ENCODE measurements around the gene ZDHHC5.
A peak's percentile ranks its signal among the peaks of the same experiment; 100 is the strongest.
"Not testable (repeated sequence)": the region's sequence is repeated elsewhere in the genome, so short reads cannot be mapped to it uniquely, and the experiment has no call there.

Gene ZDHHC5

GRCh38 chr11:57690474-57690873, 22.6 kb downstream of the ZDHHC5 start:
- not testable (repeated sequence) for H3K9me3 ChIP-seq (ENCODE audit: control insufficient read depth, low read length); H3K4me1 ChIP-seq (ENCODE audit: control insufficient read depth, insufficient read depth, low read length); H3K4me3 ChIP-seq (ENCODE audit: low read length); H3K36me3 ChIP-seq (ENCODE audit: control insufficient read depth, insufficient read depth, low read length); H3K27me3 ChIP-seq (ENCODE audit: control insufficient read depth, insufficient read depth, low read length); H3K9ac ChIP-seq (ENCODE audit: low read length)

GRCh38 chr11:57698843-57699365, 31.0 kb downstream of the ZDHHC5 start:
- no peaks in the 10 kb centered on the region for H3K27me3 ChIP-seq (ENCODE audit: control insufficient read depth, insufficient read depth, low read length)
- H3K9ac ChIP-seq (ENCODE audit: low read length), result no peak overlapping the region
- no peaks in the 10 kb centered on the region for H3K4me1 ChIP-seq (ENCODE audit: control insufficient read depth, insufficient read depth, low read length)
- H3K9me3 ChIP-seq (ENCODE audit: control insufficient read depth, low read length), result no peaks in the 10 kb centered on the region
- no peak overlapping the region for H3K4me3 ChIP-seq (ENCODE audit: low read length)
- peaks cover 14% of the 10 kb centered on the region for H3K36me3 ChIP-seq (ENCODE audit: control insufficient read depth, insufficient read depth, low read length)

GRCh38 chr11:57699813-57700212, 31.9 kb downstream of the ZDHHC5 start:
- Histone ChIP-seq H3K36me3 (ENCODE audit: control insufficient read depth, insufficient read depth, low read length) (peaks cover 16% of the 10 kb centered on the region), H3K4me1 (ENCODE audit: control insufficient read depth, insufficient read depth, low read length) (no peaks in the 10 kb centered on the region)

DNA sequence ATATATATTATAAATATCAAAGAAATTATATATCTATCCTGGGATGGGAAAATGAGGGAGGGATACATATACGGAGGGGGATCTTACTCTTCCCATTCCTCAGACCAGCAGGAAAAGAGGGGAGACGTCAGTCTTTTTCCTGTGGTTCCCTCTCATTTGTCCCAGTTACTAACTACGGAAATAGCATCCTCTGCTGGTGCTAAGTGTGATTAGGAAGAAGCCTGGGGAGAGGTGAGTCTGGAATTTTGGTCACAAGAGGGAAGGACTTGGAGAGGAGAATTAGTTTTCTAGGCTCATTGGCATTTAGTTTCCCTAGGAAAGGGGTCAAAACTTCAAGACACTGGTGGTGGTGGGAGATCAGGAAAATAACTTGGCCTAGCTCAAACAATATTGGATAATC, 32.5 kb downstream of the ZDHHC5 start:
- Histone ChIP-seq H3K36me3 (ENCODE audit: control insufficient read depth, insufficient read depth, low read length) (peaks cover 18% of the 10 kb centered on the region), H3K4me1 (ENCODE audit: control insufficient read depth, insufficient read depth, low read length) (no peaks in the 10 kb centered on the region), H3K9ac (ENCODE audit: low read length) (no peak overlapping the region), H3K9me3 (ENCODE audit: control insufficient read depth, low read length) (no peaks in the 10 kb centered on the region), H3K27me3 (ENCODE audit: control insufficient read depth, insufficient read depth, low read length) (no peaks in the 10 kb centered on the region), H3K4me3 (ENCODE audit: low read length) (no peak overlapping the region)

More at GRCh38 chr11:57699813-57700212, 31.9 kb downstream of the ZDHHC5 start:
- Histone ChIP-seq H3K27me3 (ENCODE audit: control insufficient read depth, insufficient read depth, low read length) (no peaks in the 10 kb centered on the region), H3K4me3 (ENCODE audit: low read length) (no peak overlapping the region), H3K9me3 (ENCODE audit: control insufficient read depth, low read length) (no peaks in the 10 kb centered on the region), H3K9ac (ENCODE audit: low read length) (no peak overlapping the region)

GRCh38 chr11:57703341-57703740, 35.4 kb downstream of the ZDHHC5 start:
- H3K9me3 ChIP-seq (ENCODE audit: control insufficient read depth, low read length), result no peaks in the 10 kb centered on the region
- no peak overlapping the region for H3K9ac ChIP-seq (ENCODE audit: low read length)
- no peaks in the 10 kb centered on the region for H3K4me1 ChIP-seq (ENCODE audit: control insufficient read depth, insufficient read depth, low read length)
- H3K27me3 ChIP-seq (ENCODE audit: control insufficient read depth, insufficient read depth, low read length), result no peaks in the 10 kb centered on the region
- no peak overlapping the region for H3K4me3 ChIP-seq (ENCODE audit: low read length)
- peaks cover 11% of the 10 kb centered on the region for H3K36me3 ChIP-seq (ENCODE audit: control insufficient read depth, insufficient read depth, low read length)

- Histone ChIP-seq H3K27me3 (ENCODE audit: control insufficient read depth, insufficient read depth, low read length) (no peaks in the 10 kb centered on the region), H3K9me3 (ENCODE audit: control insufficient read depth, low read length) (no peaks in the 10 kb centered on the region), H3K4me3 (ENCODE audit: low read length) (no peak overlapping the region), H3K9ac (ENCODE audit: low read length) (no peak overlapping the region), H3K4me1 (ENCODE audit: control insufficient read depth, insufficient read depth, low read length) (no peaks in the 10 kb centered on the region), H3K36me3 (ENCODE audit: control insufficient read depth, insufficient read depth, low read length) (peaks cover 3% of the 10 kb centered on the region)
Observed at GRCh38 chr11:57704932-57705331, 37.0 kb downstream of the ZDHHC5 start.

GRCh38 chr11:57705432-57705831, 37.5 kb downstream of the ZDHHC5 start:
- not testable (repeated sequence) for H3K9me3 ChIP-seq (ENCODE audit: control insufficient read depth, low read length); H3K9ac ChIP-seq (ENCODE audit: low read length); H3K27me3 ChIP-seq (ENCODE audit: control insufficient read depth, insufficient read depth, low read length); H3K4me3 ChIP-seq (ENCODE audit: low read length); H3K4me1 ChIP-seq (ENCODE audit: control insufficient read depth, insufficient read depth, low read length); H3K36me3 ChIP-seq (ENCODE audit: control insufficient read depth, insufficient read depth, low read length)

DNA sequence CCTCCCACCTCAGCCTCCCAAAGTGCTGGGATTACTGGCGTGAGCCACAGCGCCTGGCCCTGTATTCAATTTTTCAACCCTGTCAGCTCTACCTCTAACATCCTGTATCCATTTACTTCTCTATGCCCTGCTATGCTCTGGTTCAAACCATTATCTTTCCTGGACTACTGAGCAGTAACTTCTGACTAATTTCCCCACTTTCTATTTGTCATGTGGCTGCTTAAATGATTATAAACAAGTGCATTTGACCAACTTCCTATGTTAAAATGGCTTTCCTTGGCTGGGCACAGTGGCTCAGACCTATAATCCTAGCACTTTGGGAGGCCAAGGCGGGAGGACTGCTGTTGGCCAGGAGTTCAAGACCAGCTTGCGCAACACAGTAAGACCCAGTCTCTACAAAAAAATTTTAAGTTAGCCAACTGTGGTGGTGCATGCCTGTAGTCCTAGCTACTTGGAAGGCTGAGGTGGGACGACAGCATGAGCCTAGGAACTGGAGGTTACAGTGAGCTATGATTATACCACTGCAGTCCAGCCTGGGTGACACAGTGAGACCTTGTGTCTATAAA, 42.0 kb downstream of the ZDHHC5 start:
- peaks cover 17% of the 10 kb centered on the region for H3K4me1 ChIP-seq (ENCODE audit: control insufficient read depth, insufficient read depth, low read length)
- H3K36me3 ChIP-seq (ENCODE audit: control insufficient read depth, insufficient read depth, low read length), result peaks cover 1% of the 10 kb centered on the region
- H3K27me3 ChIP-seq (ENCODE audit: control insufficient read depth, insufficient read depth, low read length), result no peaks in the 10 kb centered on the region
- H3K9me3 ChIP-seq (ENCODE audit: control insufficient read depth, low read length), result no peaks in the 10 kb centered on the region
- no peak overlapping the region for H3K9ac ChIP-seq (ENCODE audit: low read length)
- no peak overlapping the region for H3K4me3 ChIP-seq (ENCODE audit: low read length)

GRCh38 chr11:57711414-57712255, 43.7 kb downstream of the ZDHHC5 start, which contains the start of gene MED19:
Gene MED19, minus strand, starts transcription at chr11:57712215. Its CDS starts 36 bp downstream, at chr11:57712179.
- Histone ChIP-seq H3K4me3 (ENCODE audit: low read length) (peak within 1 kb of the TSS; percentile 76), H3K9me3 (ENCODE audit: control insufficient read depth, low read length) (no peaks in the 10 kb centered on the region), H3K9ac (ENCODE audit: low read length) (peak within 1 kb of the TSS; percentile 81), H3K36me3 (ENCODE audit: control insufficient read depth, insufficient read depth, low read length) (no peaks in the 10 kb centered on the region), H3K4me1 (ENCODE audit: control insufficient read depth, insufficient read depth, low read length) (peaks cover 17% of the 10 kb centered on the region), H3K27me3 (ENCODE audit: control insufficient read depth, insufficient read depth, low read length) (no peaks in the 10 kb centered on the region)

DNA sequence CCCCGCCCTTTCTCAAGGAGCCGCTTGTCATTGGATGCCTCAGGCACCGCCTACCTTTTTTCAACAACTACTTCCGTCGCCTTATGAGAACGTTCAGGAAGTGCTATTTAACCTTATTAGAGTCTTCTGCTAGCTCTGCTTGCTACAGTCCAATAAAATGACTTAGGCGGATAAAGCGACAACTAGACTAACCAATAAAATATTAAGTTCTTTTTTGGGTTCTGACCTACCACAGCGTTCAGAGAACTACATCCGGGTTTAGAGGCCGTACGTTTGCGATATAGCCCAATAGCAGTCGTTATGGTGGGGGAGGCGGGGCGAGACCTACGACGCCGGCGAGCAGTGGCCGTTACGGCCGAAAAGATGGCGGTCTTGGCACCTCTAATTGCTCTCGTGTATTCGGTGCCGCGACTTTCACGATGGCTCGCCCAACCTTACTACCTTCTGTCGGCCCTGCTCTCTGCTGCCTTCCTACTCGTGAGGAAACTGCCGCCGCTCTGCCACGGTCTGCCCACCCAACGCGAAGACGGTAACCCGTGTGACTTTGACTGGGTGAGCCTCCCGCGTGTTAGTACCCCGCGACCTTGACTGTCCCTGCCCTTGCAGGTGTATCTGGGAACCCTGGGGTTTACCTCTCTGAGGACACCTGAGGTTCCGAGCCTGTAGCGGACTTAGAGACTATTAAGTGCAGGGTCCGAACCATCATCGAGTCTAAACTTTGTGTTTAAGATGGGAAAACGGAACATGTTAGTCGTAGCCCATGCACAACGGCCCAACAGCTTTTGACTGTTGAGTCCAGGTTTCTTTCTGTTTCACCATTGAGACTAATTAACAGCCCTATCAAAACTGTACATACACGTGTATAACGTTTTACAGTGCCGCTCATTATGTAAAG, 44.6 kb downstream of the ZDHHC5 start, which contains the start of gene TMX2:
TSS of gene TMX2 (plus strand) at position 338 of the 895 bp plus-strand sequence. CDS start at position 364, 26 bp downstream.
- Histone ChIP-seq H3K4me1 (ENCODE audit: control insufficient read depth, insufficient read depth, low read length) (peaks cover 17% of the 10 kb centered on the region), H3K36me3 (ENCODE audit: control insufficient read depth, insufficient read depth, low read length) (no peaks in the 10 kb centered on the region), H3K9me3 (ENCODE audit: control insufficient read depth, low read length) (no peaks in the 10 kb centered on the region), H3K27me3 (ENCODE audit: control insufficient read depth, insufficient read depth, low read length) (no peaks in the 10 kb centered on the region), H3K9ac (ENCODE audit: low read length) (peak within 1 kb of the TSS; percentile 81), H3K4me3 (ENCODE audit: low read length) (peak within 1 kb of the TSS; percentile 76)

- H3K36me3 ChIP-seq (ENCODE audit: control insufficient read depth, insufficient read depth, low read length), result no peaks in the 10 kb centered on the region
- H3K4me3 ChIP-seq (ENCODE audit: low read length), result no peak overlapping the region
- peaks cover 17% of the 10 kb centered on the region for H3K4me1 ChIP-seq (ENCODE audit: control insufficient read depth, insufficient read depth, low read length)
- H3K27me3 ChIP-seq (ENCODE audit: control insufficient read depth, insufficient read depth, low read length), result no peaks in the 10 kb centered on the region
- H3K9me3 ChIP-seq (ENCODE audit: control insufficient read depth, low read length), result no peaks in the 10 kb centered on the region
- peak overlapping the region; percentile 78 for H3K9ac ChIP-seq (ENCODE audit: low read length)
Observed at GRCh38 chr11:57713835-57714234, 45.9 kb downstream of the ZDHHC5 start.
